Measurements from ENCODE around the gene FAM43B.
A peak's percentile ranks its signal among the peaks of the same experiment; 100 is the strongest.

FAM43B gene

GRCh38 chr1:20552728-20553445 is 514 bp downstream of the FAM43B start:
- no peak for DNase-seq (ENCODE audit: low read depth)

GRCh38 chr1:20555025-20555757 is 2.8 kb downstream of the FAM43B start:
- DNase-seq (ENCODE audit: low read depth): no peak

GRCh38 chr1:20555758-20556120 is 3.4 kb downstream of the FAM43B start:
- no peak for DNase-seq (ENCODE audit: low read depth)

- no peak for DNase-seq (ENCODE audit: low read depth)
Measured at GRCh38 chr1:20558191-20558590, 5.8 kb downstream of the FAM43B start.

- DNase-seq (ENCODE audit: low read depth): no peak
Measured at GRCh38 chr1:20560966-20561365, 8.6 kb downstream of the FAM43B start.

GRCh38 chr1:20565234-20565633 is 12.9 kb downstream of the FAM43B start:
- DNase-seq (ENCODE audit: low read depth): no peak

GRCh38 chr1:20569523-20570098 is 17.2 kb downstream of the FAM43B start:
- no peak for DNase-seq (ENCODE audit: low read depth)

GRCh38 chr1:20571427-20571826 is 19.1 kb downstream of the FAM43B start:
- no peak for DNase-seq (ENCODE audit: low read depth)

- no peak for DNase-seq (ENCODE audit: low read depth)
Measured at GRCh38 chr1:20573987-20574386, 21.6 kb downstream of the FAM43B start.

GRCh38 chr1:20574686-20575540 is 22.5 kb downstream of the FAM43B start:
- DNase-seq (ENCODE audit: low read depth): peak; percentile 87

GRCh38 chr1:20575541-20576336 is 23.4 kb downstream of the FAM43B start:
- DNase-seq (ENCODE audit: low read depth): no peak

GRCh38 chr1:20578062-20578461 is 25.7 kb downstream of the FAM43B start:
- no peak for DNase-seq (ENCODE audit: low read depth)

- DNase-seq (ENCODE audit: low read depth): no peak
Measured at GRCh38 chr1:20578721-20579395, 26.5 kb downstream of the FAM43B start.

GRCh38 chr1:20584890-20585289 is 32.5 kb downstream of the FAM43B start:
- no peak for DNase-seq (ENCODE audit: low read depth)

- DNase-seq (ENCODE audit: low read depth): no peak
Measured at GRCh38 chr1:20586953-20587660, 34.7 kb downstream of the FAM43B start.

- DNase-seq (ENCODE audit: low read depth): no peak
Measured at GRCh38 chr1:20587661-20588053, 35.3 kb downstream of the FAM43B start.

- no peak for DNase-seq (ENCODE audit: low read depth)
Measured at GRCh38 chr1:20588634-20589225, 36.4 kb downstream of the FAM43B start, which contains the start of gene CDA. CDA (plus strand) TSS chr1:20589097; CDS start chr1:20589130, 33 bp downstream.

GRCh38 chr1:20589331-20590278 is 37.2 kb downstream of the FAM43B start:
- DNase-seq (ENCODE audit: low read depth): no peak
